CD14-positive monocyte (primary cell): ENCODE data around the gene ATOX1. TPM values are rescaled to one million over a fixed set of nuclear protein-coding genes. Genes with fewer than 3 reads are reported as not detected.

Experiments used
- DNase-seq, 3 donors: peaks; one replicate each; pipeline ENCODE4 v3.0.0-alpha.2; 2011 to 2022
- H2AFZ ChIP-seq: 2 replicates; pipeline ENCODE4 v1.6.0; 2012; ENCODE audit warnings: mild to moderate bottlenecking, low read depth, low read length, inconsistent platforms; ENCODE audit not compliant: insufficient read depth, poor library complexity, severe bottlenecking
- H3K27ac ChIP-seq, 2 donors: 1 replicate in 1 of 2; 2 replicates in 1 of 2; pipeline ENCODE4 v1.5.1; 2012 to 2013; ENCODE audit warnings: low read length in 2 of 2, control low read depth in 1 of 2, inconsistent platforms in 1 of 2, low read depth in 1 of 2, mild to moderate bottlenecking in 1 of 2
- H3K27me3 ChIP-seq, 2 donors: one replicate each; pipeline versions ENCODE4 v1.6.0 to v1.6.1; 2011 to 2013; ENCODE audit warnings: low read length in 2 of 2; ENCODE audit not compliant: control insufficient read depth in 2 of 2, insufficient read depth in 2 of 2
- H3K36me3 ChIP-seq, 2 donors: replicated peaks in 1 of 2; 1 replicate in 1 of 2; 2 replicates in 1 of 2; pipeline versions ENCODE4 v1.5.1 to v1.6.1; 2012 to 2013; ENCODE audit warnings: low read length in 2 of 2, control low read depth in 1 of 2, inconsistent platforms in 1 of 2, mild to moderate bottlenecking in 1 of 2; ENCODE audit not compliant: insufficient read depth in 2 of 2, control insufficient read depth in 1 of 2
- H3K4me1 ChIP-seq, 2 donors: 1 replicate in 1 of 2; 2 replicates in 1 of 2; pipeline versions ENCODE4 v1.5.1 to v1.6.1; 2012 to 2013; ENCODE audit warnings: low read length in 2 of 2, control low read depth in 1 of 2, inconsistent platforms in 1 of 2, mild to moderate bottlenecking in 1 of 2, moderate library complexity in 1 of 2; ENCODE audit not compliant: insufficient read depth in 2 of 2, control insufficient read depth in 1 of 2
- H3K4me2 ChIP-seq: replicated peaks from 2 replicates; pipeline ENCODE3; 2012; ENCODE audit warnings: low read length, moderate library complexity, mild to moderate bottlenecking; ENCODE audit not compliant: poor library complexity, severe bottlenecking; ENCODE audit errors: extremely low read depth
- H3K4me3 ChIP-seq, 3 experiments: fragments of 200-600 bp in 1 of 3; sonication (generic) in 1 of 3; replicated peaks in 1 of 3; 1 replicate in 2 of 3; 2 replicates in 1 of 3; pipeline ENCODE4 v1.5.1; 2011 to 2013; ENCODE audit warnings: low read length in 3 of 3, mild to moderate bottlenecking in 3 of 3, control low read depth in 2 of 3, low read depth in 2 of 3, inconsistent platforms in 1 of 3, moderate library complexity in 1 of 3
- H3K79me2 ChIP-seq: 2 replicates; pipeline ENCODE4 v1.6.0; 2012; ENCODE audit warnings: mild to moderate bottlenecking, control low read depth, inconsistent platforms, low read length, moderate library complexity; ENCODE audit not compliant: insufficient read depth
- H3K9ac ChIP-seq: 2 replicates; pipeline ENCODE4 v1.6.0; 2017; ENCODE audit warnings: low read length, mild to moderate bottlenecking; ENCODE audit not compliant: insufficient read depth, poor library complexity, severe bottlenecking
- H3K9me3 ChIP-seq, 2 donors: replicated peaks in 1 of 2; 1 replicate in 1 of 2; 2 replicates in 1 of 2; pipeline versions ENCODE4 v1.5.1 to v1.6.1; 2012 to 2013; ENCODE audit warnings: low read length in 2 of 2, control low read depth in 1 of 2; ENCODE audit not compliant: control insufficient read depth in 1 of 2, insufficient read depth in 1 of 2
- H4K20me1 ChIP-seq: 2 replicates; pipeline ENCODE4 v1.6.0; 2012; ENCODE audit warnings: mild to moderate bottlenecking, low read length, control low read depth, moderate library complexity; ENCODE audit not compliant: insufficient read depth
- H3K27ac Mint-ChIP-seq, 7 donors: one replicate each; pipeline ENCODE4 v1.8.0; 2020; ENCODE audit warnings: mild to moderate bottlenecking in 7 of 7, mixed read lengths in 7 of 7, moderate library complexity in 6 of 7, inconsistent platforms in 2 of 7
- H3K27me3 Mint-ChIP-seq, 3 donors: one replicate each; pipeline ENCODE4 v1.8.0; 2021 to 2022; ENCODE audit warnings: low read depth in 3 of 3, mild to moderate bottlenecking in 3 of 3, mixed read lengths in 3 of 3, moderate library complexity in 3 of 3, inconsistent platforms in 1 of 3
- H3K36me3 Mint-ChIP-seq, 2 donors: one replicate each; pipeline ENCODE4 v1.8.0; 2020; ENCODE audit warnings: mixed read lengths in 2 of 2, inconsistent platforms in 1 of 2, mild to moderate bottlenecking in 1 of 2
- H3K4me1 Mint-ChIP-seq: one replicate; pipeline ENCODE4 v1.8.0; 2020; ENCODE audit warnings: mild to moderate bottlenecking, mixed read lengths
- H3K4me3 Mint-ChIP-seq, 2 donors: one replicate each; pipeline ENCODE4 v1.8.0; 2020; ENCODE audit warnings: mild to moderate bottlenecking in 2 of 2, mixed read lengths in 2 of 2, moderate library complexity in 1 of 2
- H3K9me3 Mint-ChIP-seq, 7 donors: one replicate each; pipeline ENCODE4 v1.8.0; 2020 to 2022; ENCODE audit warnings: mixed read lengths in 7 of 7, mild to moderate bottlenecking in 6 of 7, moderate library complexity in 6 of 7, inconsistent platforms in 2 of 7
- WGBS: methylation state at CpG from one replicate; pipeline ENCODE4 v1.1.5; 2013; ENCODE audit warnings: missing lambda C conversion rate; ENCODE audit not compliant: insufficient coverage; 5-methylcytosine and 5-hydroxymethylcytosine counted together
- intact Hi-C, 2 donors: fragments of 100-400 bp; cut with micrococcal nuclease; formaldehyde crosslinking; loops; one replicate each; pipeline versions ENCODE4 v1.15.0 to v1.15.1; 2023
- polyA plus RNA-seq, 3 donors: library from polyadenylated mRNA; depleted of rRNA in 1 of 3; unstranded in 2 of 3; stranded (reverse) in 1 of 3; fragments of 300-500 nt in 2 of 3; fragments of >200 nt in 1 of 3; fragmentation: Illumina TruSeq in 2 of 3; gene quantifications; 1 replicate in 2 of 3; 2 replicates in 1 of 3; pipeline ENCODE4 v1.2.3, GENCODE V29; 2012 to 2021
- TF ChIP-seq, protein P1 (sequence below): fragments of 200-600 bp; IDR thresholded peaks from one replicate; pipeline ENCODE4 v1.8.0; 2022; ENCODE audit warnings: antibody characterized with exemption, mild to moderate bottlenecking

The ATOX1 gene
- polyA plus RNA-seq, 3 donors, result 89.9 to 149 (median 148) TPM

DNA sequence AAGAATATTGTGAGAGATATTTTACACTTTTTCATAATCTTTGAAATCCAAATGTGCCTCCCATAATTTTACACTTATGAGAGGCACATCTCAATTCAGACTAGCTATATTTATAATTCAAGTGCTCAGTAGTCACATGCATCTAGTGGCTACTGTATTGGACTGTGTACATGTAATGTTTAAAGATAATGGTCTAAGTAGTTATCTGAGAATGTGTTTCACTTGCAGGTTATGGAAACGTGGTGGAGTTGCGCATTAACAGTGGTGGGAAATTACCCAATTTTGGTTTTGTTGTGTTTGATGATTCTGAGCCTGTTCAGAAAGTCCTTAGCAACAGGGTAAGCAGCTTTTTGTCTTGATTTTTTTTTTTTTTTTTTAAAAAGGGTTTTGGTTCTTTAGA is 42.1 kb upstream of the ATOX1 start:
- H3K36me3 ChIP-seq, result peaks cover 95 to 99% of the 10 kb centered on the region in 2 donors
- H3K4me2 ChIP-seq, result no peak overlapping the region
- H3K27ac Mint-ChIP-seq, result peak overlapping the region in 2 of 7 donors; percentile 51 to 76
- H3K36me3 Mint-ChIP-seq, result peaks cover 80 to 95% of the 10 kb centered on the region in 2 donors
- no peak overlapping the region for H3K4me3 ChIP-seq
- TF ChIP-seq, protein P1, sequence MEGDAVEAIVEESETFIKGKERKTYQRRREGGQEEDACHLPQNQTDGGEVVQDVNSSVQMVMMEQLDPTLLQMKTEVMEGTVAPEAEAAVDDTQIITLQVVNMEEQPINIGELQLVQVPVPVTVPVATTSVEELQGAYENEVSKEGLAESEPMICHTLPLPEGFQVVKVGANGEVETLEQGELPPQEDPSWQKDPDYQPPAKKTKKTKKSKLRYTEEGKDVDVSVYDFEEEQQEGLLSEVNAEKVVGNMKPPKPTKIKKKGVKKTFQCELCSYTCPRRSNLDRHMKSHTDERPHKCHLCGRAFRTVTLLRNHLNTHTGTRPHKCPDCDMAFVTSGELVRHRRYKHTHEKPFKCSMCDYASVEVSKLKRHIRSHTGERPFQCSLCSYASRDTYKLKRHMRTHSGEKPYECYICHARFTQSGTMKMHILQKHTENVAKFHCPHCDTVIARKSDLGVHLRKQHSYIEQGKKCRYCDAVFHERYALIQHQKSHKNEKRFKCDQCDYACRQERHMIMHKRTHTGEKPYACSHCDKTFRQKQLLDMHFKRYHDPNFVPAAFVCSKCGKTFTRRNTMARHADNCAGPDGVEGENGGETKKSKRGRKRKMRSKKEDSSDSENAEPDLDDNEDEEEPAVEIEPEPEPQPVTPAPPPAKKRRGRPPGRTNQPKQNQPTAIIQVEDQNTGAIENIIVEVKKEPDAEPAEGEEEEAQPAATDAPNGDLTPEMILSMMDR, result no peak
- H3K4me1 Mint-ChIP-seq, result no peaks in the 10 kb centered on the region
- no peaks in the 10 kb centered on the region for H3K27me3 ChIP-seq
- peaks cover 0 to 2% (median 0%) of the 10 kb centered on the region in 7 donors for H3K9me3 Mint-ChIP-seq
- H2AFZ ChIP-seq, result no peak overlapping the region
- no peaks in the 10 kb centered on the region for H3K9me3 ChIP-seq
- WGBS, result 44% methylated on average over 2 of the region's 2 CpGs
- intact Hi-C loops, result no loop called here
- peaks cover 3% of the 10 kb centered on the region for H3K79me2 ChIP-seq
- H3K27ac ChIP-seq, result no peak overlapping the region
- H3K9ac ChIP-seq, result no peak overlapping the region
- H3K4me3 Mint-ChIP-seq, result no peak overlapping the region
- H4K20me1 ChIP-seq, result peaks cover 28% of the 10 kb centered on the region
- peaks cover 0 to 2% (median 0%) of the 10 kb centered on the region in 3 donors for H3K27me3 Mint-ChIP-seq
- DNase-seq, result no peak
- H3K4me1 ChIP-seq, result no peaks in the 10 kb centered on the region

GRCh38 chr5:151799407-151799806 is 41.0 kb upstream of the ATOX1 start:
- TF ChIP-seq, protein P1, result no peak
- H3K4me1 ChIP-seq, result no peaks in the 10 kb centered on the region
- H3K79me2 ChIP-seq, result peaks cover 9% of the 10 kb centered on the region
- no peak overlapping the region for H3K9ac ChIP-seq
- peaks cover 0 to 2% (median 0%) of the 10 kb centered on the region in 7 donors for H3K9me3 Mint-ChIP-seq
- H3K27ac Mint-ChIP-seq, result peak overlapping the region in 3 of 7 donors; percentile 5 to 54 (median 15)
- H3K27me3 Mint-ChIP-seq, result peaks cover 0 to 2% (median 0%) of the 10 kb centered on the region in 3 donors
- no peak overlapping the region for H2AFZ ChIP-seq
- no peaks in the 10 kb centered on the region for H3K27me3 ChIP-seq
- no peak for DNase-seq
- H3K4me1 Mint-ChIP-seq, result no peaks in the 10 kb centered on the region
- WGBS, result 20% methylated on average over 1 of the region's 3 CpGs
- H3K36me3 Mint-ChIP-seq, result peaks cover 78 to 95% of the 10 kb centered on the region in 2 donors
- no peak overlapping the region for H3K4me3 ChIP-seq
- H3K4me3 Mint-ChIP-seq, result no peak overlapping the region
- no peaks in the 10 kb centered on the region for H3K9me3 ChIP-seq
- H4K20me1 ChIP-seq, result peaks cover 28% of the 10 kb centered on the region
- H3K36me3 ChIP-seq, result peaks cover 93 to 99% of the 10 kb centered on the region in 2 donors
- H3K4me2 ChIP-seq, result no peak overlapping the region
- intact Hi-C loops, result no loop called here
- peak overlapping the region in 1 of 2 donors; percentile 4 for H3K27ac ChIP-seq
